Kidney glomerular epithelial cell (primary cell): ENCODE results near the gene CLCN7.

Experiments
- DNase-seq: peaks from one replicate; lab custom pipeline; 2025; lab: John Stamatoyannopoulos, UW

Gene CLCN7, protein sequence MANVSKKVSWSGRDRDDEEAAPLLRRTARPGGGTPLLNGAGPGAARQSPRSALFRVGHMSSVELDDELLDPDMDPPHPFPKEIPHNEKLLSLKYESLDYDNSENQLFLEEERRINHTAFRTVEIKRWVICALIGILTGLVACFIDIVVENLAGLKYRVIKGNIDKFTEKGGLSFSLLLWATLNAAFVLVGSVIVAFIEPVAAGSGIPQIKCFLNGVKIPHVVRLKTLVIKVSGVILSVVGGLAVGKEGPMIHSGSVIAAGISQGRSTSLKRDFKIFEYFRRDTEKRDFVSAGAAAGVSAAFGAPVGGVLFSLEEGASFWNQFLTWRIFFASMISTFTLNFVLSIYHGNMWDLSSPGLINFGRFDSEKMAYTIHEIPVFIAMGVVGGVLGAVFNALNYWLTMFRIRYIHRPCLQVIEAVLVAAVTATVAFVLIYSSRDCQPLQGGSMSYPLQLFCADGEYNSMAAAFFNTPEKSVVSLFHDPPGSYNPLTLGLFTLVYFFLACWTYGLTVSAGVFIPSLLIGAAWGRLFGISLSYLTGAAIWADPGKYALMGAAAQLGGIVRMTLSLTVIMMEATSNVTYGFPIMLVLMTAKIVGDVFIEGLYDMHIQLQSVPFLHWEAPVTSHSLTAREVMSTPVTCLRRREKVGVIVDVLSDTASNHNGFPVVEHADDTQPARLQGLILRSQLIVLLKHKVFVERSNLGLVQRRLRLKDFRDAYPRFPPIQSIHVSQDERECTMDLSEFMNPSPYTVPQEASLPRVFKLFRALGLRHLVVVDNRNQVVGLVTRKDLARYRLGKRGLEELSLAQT

DNA sequence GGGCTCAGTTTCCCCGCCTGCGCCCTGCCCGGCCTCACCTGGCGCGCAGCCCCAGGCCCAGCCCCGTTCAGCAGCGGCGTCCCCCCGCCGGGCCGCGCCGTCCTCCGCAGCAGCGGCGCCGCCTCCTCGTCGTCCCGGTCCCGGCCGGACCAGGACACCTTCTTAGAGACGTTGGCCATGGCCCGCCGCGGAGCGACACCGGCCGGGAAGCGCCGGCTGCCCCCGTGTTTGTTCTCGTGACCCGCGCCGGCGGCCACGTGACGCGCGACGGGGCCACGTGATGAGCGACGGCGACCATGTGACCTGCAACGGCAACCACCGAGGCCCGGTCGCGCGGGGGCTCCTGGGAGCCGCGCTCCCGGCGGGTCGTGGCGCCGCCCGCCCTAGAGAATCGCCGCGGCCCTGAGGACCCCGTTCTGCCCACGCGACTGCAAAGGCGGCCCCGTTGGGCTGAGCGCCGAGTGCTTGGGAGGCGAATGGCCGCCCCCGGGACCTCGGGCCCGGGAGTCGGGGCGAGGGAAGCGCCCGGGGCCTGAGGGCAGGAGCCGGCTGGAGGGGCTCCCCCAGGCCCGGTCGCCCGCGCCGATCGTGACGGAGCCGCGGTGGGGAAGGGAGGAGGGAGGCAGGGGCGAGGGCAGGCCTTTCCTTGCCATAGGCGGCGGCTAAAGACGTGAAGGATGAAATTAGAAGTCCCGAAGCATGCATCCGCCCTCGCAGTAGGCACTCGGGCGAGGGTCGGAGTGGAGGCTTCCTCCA, at the start of gene CLCN7:
CLCN7 (minus strand) TSS at position 233 of the 756 bp plus-strand sequence; CDS start at position 179, 54 bp downstream.
- DNase-seq, result peak; percentile 55

DNA sequence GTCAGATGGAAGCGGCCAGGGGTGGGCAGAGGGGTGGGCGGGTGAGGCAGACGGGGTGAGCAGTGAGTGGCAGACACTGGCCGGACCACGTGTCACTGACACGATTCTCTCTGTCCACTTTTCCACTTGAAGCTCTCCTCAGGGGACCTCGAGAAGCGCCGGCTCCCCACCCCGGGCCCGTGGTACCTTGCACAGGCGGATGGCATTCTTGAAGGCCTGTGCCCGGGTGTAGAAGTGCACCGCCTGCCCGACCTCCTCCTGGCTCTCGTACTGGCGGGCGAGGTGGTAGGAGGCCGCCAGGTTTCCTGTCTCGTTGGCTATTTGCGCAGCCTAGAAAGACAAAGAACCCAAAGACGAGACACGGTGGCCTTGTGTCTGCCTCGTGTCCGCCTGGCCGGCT, 49.5 kb upstream of the CLCN7 start:
- DNase-seq, result no peak

DNA sequence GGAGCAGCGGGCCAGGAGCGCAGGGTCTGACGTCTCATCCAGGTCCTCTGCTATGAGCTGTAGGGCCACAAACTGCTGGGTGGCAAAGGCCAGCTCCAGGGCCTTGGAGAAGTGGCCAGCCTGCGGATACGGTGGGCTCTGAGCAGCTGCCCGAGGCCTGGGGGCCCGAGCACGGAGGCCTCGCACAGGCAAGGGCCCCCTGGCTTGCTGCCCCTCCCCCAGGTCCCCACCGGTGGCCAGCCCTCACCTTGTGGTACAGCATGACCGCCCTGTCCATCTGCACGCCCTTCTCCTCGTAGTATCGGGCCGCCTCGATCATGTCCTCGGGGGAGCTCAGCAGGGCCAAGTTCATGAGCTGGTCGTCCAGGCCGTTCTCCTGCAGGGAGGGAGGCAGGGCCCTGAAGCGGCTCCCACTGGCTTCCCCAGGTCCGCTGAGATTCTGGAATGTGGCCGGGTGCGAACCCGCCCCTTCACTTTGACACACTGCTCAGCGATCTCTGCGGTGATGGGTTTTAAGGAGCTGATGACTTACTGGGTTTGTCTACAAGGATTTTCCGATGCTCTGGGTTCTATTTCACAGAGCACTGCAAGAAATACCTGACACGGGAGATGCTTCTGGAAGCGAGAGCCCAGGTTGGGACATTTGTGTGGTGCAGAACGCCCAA, 48.9 kb upstream of the CLCN7 start:
- DNase-seq, result no peak

DNA sequence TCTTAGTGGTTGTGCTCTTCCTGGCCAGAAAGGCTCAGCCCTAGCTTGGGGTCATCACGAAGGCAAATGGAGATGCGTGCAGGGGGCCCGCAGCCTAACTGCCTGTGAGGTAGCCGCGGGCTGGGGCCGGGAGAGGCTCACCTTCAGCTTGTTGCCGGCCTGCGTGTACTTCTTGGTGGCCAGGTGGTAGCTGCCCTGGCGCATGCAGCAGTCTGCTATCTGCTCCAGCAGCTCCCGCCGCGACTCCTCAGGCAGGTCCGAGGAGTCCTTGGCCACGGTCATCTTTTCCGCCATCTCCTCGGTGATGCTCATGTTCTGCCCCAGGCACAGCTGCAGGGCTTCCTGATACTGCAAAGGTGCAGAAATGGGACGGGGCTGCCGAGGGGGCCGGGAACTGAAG, 45.6 kb upstream of the CLCN7 start:
- DNase-seq, result no peak

DNA sequence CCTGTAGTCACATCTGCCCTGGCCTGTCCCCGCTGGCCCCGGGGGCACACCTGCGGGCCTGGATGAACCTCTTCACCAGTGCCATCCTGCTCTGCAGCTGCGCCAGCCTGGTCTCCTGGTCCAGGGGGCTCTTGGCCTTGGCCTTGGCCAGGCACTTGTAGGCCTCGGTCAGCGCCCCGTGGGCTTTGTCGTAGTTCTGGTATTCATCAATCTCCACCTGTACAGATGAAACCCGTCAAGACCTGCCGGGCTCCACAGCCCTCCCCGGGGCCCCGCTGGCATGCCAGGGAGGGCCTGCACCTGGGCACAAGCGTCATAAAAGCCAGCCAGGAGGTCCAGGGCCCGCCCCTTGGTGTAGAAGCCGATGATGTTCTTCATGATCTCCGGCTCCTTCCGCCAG, 45.0 kb upstream of the CLCN7 start:
- DNase-seq, result no peak

DNA sequence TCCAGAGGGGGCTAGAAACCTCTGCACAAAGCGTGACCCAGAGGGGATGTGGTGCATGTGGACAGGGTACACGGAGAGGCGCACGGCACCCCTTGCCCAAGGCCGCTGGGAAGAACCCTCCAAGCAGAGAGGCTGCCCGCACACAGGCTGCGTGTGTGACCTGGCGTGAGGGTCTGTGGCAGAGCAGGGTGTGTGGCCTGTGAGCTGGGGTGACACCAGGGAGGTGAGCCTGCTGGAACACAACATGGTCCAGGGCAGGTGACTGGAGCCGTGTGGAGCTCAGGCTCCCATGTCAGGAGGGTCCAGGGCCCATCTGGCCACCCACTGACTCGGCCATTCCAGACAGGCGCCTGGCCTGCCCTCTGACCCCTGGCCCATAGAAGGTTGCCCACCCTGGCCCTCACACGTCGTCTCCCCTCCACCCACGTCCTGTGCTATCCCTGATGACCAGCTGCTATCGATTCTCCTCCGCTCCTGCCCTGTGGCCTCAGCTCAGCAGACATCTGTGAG, 43.9 kb upstream of the CLCN7 start:
- no peak for DNase-seq

DNA sequence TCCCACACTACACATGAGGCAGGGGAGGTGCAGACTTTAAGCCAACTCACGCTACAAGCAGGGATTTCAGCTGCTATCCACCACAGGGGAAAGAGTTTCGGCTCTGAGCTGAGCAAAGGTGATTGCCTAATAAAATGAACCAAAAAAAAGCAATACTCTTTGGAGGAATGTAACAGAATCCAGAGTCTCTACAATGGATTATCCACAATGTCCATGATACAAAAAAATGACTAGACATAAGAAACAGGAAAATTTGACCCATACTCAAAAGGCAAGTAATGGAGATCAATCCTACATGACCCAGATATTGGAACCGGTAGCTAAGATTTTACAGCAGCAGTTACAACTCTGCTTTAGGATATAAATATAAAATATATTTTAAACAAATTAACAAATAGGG, 39.7 kb upstream of the CLCN7 start:
- DNase-seq, result no peak

DNA sequence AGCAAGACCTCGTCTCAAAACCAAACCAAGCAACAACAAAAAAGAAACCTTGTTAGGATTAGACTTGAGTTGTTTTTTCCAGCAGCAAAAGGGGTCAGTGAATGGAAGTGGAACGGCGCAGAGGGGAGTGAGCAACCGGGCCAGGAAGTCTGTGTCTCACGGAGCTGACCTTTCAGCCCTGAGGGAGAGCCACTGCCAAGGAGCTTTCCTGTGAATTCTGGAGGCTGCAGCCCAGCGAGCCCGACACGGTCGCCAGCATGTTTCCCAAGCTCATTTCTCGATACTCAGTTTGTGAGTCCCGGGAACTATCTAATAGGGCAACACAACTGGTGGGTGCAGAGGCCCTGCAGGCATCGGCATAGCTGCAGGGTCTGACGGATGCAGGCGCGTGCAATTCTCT, 37.9 kb upstream of the CLCN7 start:
- DNase-seq, result no peak

DNA sequence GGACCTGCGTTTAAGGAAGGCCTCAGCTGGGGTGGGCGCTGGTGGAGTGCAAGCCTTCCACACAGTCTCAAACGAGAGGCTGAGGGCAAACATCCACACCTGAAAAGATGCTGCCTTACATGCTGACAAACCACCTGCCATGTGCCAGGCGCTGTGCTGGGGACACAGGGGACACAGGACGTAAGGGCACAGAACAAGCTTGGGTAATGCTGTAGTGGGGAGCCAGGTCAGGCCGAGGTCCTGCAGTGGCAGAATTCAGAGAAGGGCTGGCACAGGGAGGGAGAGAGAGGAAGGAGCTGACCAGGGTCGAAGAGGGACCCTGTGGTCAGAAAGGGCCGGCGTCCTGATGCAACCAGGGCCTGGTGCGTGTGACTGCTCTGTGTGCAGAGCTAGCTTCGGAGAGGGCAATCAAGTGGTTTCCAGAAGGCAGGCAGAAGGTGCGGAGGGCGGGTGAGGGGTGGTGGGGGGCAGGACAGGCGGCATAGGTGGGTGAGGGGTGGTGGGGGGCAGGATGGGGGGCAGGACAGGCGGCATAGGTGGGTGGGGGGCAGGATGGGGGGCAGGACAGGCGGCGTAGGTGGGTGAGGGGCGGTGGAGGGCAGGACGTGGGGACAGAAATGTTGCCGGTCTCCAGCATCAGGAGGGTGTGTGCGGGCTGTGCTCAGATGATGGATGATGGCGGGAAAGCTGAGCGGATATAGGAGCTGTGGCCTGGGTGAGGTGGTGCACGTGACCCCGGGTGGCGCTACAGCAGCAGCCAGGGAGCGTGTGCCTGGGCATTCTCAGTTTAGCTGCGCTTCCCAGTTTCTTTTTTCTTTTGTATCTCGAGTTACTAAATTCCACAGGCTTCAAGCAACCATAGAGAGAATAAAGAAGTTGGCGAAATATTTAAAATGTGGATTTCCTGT, 37.1 kb upstream of the CLCN7 start:
- no peak for DNase-seq

DNA sequence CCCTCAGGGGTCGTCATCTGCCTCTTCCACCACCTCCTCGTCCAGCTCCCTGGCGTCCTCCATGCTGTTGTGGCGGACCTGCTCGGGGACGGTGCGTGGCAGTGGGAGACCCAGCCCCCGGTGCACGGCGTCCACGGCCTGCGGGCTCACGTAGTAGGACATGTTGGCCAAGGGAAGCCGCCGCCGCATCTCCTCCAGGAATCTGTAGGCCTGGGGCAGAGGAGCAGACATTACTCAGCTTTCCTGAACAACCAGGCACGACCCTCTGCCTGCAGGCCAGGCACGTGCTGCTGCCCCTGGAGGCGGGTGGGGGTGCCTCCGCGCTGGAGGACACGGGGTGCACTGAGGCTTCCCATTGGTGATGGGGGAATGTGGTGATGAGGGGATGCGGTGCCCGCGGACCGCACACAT, 36.1 kb upstream of the CLCN7 start:
- no peak for DNase-seq

DNA sequence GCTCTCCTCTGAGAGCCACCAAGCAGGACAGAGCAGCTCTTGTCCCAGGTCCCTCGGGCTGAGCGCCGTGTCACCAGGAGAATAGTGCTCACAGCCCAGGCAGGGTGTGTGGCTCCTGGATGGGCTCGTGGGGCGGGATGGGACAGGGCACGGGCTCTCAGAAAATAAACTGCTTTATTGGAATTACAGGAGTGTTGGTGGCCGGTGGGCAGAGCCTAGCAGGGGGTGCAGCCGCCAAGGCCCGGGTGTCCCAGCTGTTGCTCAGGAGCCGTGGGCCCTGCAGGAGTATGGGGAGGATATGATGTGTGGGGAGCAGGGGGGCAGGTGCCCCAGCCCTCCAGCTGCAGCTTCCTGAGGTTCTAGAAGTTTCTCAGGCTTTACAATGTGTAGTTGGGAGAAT, 35.4 kb upstream of the CLCN7 start:
- DNase-seq, result no peak

DNA sequence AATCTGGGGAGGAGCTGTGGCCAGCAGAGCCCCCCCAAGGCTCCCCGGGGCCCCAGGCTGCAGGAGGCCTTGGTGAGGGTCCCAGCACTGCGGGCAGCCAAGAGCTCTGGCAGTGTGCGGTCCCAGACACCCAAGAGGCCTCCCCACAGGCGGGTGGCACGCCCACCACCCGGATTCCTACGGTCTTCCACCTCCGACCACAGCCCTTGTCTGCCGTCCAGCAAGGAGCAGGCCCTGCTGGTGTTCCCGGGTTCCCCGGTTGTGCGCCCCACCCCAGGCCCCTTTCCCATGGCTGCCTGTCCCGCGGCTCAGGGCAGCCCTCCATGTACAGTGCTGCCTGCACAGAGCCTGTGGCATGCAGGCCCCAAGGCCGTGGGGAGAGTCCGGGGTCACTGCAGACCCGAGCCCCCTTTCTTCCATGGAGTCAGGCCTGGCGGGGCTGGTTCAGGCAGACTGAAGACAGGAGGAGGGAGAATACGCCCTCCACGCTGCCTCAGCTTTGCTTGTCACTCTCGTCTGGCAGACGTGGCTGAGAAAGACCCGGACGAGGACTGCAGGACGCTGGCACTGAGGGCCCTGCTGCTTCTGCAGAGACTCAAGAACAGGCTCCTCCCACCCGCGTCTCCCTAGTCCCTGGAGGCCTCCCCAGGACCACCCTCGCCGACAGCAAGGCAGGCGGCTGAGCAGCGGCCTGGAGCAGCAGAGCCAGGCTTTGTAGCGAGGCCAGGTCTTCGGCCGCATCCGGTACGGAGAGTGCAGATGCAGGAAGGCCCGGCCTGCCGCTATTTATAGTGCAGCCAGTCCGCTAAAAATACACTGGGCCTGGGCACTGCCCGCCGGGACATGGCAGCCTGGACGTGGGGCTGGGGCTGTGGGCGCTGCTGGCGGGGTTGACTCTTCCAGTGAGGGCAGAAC, 34.7 kb upstream of the CLCN7 start:
- DNase-seq, result no peak

DNA sequence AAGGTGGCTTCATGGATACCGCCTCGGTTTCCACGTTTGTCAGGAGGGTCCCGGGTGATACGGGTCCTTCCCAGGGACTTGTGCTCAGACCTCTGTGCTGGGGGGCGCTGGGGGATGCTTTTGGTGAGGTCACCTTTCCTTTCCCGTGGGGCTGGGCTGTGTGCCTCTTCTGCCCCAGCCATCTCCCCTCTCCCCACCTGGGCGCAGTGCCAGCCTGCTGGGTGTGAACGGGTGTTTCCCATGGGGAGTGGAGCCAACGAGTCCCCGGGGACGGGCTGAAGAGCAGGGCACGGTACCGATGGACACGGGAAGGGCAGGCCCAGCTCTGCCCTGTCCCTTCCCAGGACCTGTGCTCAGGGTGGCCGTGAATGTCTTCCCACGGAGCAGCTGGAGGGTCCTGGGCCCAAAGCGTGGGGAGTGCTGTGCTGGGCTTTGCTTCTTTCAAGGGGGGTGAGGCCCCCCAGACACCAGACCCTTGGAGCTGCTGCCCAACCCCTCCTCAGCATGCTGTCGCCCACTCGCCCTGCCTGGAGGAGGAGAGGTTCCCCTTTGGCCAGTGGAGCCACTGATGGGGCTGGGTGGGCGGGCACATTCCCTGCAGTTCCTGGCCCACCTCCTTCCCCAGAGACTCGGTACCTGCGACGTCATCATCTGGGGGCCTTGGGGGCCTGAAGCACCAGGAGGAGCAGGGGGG, 33.8 kb upstream of the CLCN7 start:
- DNase-seq, result no peak

DNA sequence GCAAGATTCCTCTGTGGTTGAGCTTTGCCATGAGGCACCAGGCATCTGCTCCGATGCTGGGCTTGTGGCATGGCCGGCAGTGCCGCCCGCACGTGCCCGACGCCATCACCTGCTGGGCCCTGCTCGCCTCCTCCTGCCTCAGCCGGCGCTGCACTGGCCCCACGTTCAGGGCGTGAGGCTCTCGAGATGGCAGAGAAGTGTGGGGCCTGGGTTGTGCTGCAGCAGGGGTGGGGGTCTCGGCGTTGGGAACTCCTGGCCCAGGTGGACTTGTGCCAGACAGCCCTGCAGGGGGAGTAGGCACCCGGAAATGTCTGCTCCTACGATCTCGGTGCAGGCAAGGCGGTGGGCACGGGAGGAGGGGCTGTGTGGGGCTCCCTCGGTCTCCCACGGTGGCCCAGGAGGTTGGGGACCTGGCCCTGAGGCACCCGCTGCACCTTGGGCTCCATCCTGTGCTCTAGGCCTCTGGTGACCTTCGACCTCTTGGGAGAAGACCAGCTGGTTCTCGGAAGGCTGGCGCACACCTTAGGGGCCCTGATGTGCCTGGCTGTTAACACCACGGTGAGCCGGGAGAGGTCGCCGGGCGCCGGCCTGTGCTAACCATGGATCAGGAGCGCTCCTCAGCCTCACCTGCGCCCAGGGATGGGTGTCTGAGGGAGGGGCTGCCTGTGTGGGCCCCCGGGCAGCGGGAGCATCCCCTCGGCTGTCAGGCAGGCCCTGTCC, 31.8 kb upstream of the CLCN7 start:
- no peak for DNase-seq

DNA sequence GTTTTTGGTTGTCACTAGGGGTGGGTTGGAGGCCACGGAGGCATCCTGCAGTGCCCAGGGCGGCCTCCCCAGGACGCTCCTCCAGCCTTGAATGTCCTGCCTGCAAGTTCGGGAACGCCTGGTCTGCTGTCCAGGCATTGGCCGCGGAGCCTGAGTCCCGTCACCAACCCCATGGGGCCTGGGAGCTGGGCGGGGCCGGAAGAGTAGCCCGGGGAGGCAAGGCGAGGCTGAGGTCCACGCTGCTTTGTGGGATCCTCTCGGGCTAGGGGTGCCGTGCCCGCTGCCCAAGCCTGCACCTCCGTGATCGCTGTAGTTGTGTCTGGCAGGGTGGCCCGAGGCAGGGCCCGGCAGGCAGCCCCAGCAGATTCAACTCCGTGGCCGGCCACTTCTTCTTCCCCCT, 31.1 kb upstream of the CLCN7 start:
- DNase-seq, result no peak

DNA sequence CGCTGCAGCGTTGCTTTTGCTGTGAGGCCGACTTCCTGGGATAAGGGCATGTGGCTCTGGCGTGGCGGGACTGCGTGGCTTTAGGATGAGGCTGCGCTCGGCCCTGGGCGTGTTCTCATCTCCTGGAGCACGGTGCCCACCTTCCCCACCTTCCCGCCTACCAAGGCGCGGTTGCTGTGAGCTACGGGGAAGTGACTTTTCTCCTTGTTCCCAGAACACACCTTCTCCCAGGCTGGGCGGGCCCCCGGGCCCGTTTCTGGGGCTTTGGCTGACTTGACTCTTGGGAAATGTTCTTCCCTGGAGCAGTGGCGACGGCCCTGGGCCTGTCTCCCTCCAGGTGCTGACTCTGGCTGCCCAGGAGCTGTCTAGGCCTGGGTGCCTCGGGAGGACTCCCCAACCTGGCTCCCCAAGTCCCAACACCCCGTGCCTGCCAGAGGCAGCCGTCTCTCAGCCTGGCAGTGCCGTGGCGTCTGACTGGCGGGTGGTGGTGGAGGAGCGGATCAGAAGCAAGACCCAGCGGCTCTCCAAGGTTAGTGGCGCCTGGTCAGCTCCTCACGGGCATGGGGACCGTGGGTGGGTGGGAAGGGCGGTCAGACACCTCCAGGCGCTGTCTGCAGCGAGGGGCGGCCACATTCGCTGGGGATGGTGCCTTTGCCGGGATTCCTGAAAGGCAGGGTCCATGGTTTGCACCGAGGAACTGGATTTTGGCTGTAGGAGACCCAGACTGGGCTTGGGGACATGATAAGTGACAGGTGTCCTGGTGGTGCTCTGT, 30.4 kb upstream of the CLCN7 start:
- no peak for DNase-seq

DNA sequence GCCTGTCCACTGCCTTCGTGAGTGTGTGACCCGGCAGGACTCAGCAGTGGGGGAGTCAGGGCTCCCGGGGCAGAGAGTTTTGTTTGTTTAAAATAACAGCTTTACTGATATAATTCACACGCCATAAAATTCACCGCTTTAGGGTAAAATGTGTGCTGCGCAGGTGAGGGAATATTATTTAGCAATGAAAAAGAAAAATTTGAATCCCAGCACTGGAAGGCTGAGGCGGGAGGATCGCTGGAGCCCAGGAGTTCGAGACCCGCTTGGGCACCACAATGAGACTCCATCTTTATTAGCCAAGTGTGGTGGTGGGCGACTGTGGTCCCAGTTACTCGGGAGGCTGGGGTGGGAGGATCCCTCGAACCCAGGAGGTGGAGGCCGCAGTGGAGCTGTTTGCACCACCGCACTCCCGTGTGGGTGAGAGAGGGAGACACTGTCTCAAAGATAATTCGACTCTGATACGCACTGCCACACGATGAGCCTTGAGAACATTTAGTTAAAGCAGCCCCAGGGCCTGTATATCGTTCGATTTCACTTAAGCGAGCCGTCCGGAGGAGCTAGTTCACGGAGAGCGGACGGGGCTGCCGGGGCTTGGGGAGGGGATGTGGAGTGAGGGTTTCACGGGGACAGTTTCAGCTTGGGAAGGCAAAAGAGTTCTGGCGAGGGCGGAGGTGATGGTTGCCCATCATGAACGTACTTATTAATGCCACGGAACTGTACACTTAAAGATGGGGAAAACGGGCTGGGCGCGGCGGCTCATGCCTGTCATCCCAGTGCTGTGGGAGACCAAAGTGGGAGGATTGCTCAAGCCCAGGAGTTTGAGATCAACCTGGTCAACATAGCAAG, 28.5 kb upstream of the CLCN7 start:
- no peak for DNase-seq
